Upper lobe of left lung (tissue), 6 donors: ENCODE measurements around the gene NET1. TPM values are rescaled to one million over a fixed set of nuclear protein-coding genes. Genes with fewer than 3 reads are reported as not detected.
"Not testable (repeated sequence)": the region's sequence is repeated elsewhere in the genome, so short reads cannot be mapped to it uniquely, and the experiment has no call there.

ENCODE experiments used
- ATAC-seq, 2 donors: fragments of 200-7000 bp; cut with Tn5 transposase; one replicate each; pipeline ENCODE4 v1.9.1; 2022; ENCODE audit warnings: mild to moderate bottlenecking in 2 of 2, moderate library complexity in 2 of 2; ENCODE audit not compliant: low FRiP score in 2 of 2
- DNase-seq, 2 donors: peaks; one replicate each; pipeline ENCODE4 v3.0.0-alpha.2; 2019 to 2020
- H3K27ac ChIP-seq, 4 donors: fragments of 200-600 bp; sonication (generic); one replicate each; pipeline ENCODE4 v1.5.1; 2016 to 2019
- H3K27me3 ChIP-seq, 4 donors: fragments of 200-600 bp; sonication (generic); one replicate each; pipeline ENCODE4 v1.5.1; 2017 to 2019
- H3K36me3 ChIP-seq, 4 donors: fragments of 200-600 bp; sonication (generic); one replicate each; pipeline ENCODE4 v1.5.1; 2016 to 2019
- H3K4me1 ChIP-seq, 4 donors: fragments of 200-600 bp; sonication (generic); one replicate each; pipeline ENCODE4 v1.5.1; 2018 to 2019
- H3K4me3 ChIP-seq, 4 donors: fragments of 200-600 bp; sonication (generic); one replicate each; pipeline ENCODE4 v1.5.1; 2017 to 2019; ENCODE audit warnings: mild to moderate bottlenecking in 2 of 4, moderate library complexity in 1 of 4
- H3K9me3 ChIP-seq, 4 donors: fragments of 200-600 bp; sonication (generic); one replicate each; pipeline ENCODE4 v1.5.1; 2018 to 2019
- EP300 ChIP-seq, 4 donors: sonication (generic); formaldehyde crosslinking; IDR thresholded peaks; one replicate each; pipeline ENCODE4 v1.5.1; 2017; ENCODE audit warnings: antibody characterized with exemption in 4 of 4, control low read depth in 2 of 4
- POLR2A ChIP-seq, 4 donors: fragments of 450-650 bp; IDR thresholded peaks; one replicate each; pipeline ENCODE4 v1.5.1; 2016 to 2017; ENCODE audit warnings: antibody characterized with exemption in 4 of 4, mild to moderate bottlenecking in 2 of 4
- POLR2AphosphoS5 ChIP-seq, 2 donors: sonication (generic); formaldehyde crosslinking; IDR thresholded peaks; one replicate each; pipeline ENCODE4 v1.5.1; 2017; ENCODE audit warnings: antibody characterized with exemption in 2 of 2
- WGBS, 2 donors: methylation state at CpG; one replicate each; pipeline ENCODE4 v1.1.5; 2017 to 2018; 5-methylcytosine and 5-hydroxymethylcytosine counted together
- total RNA-seq, 6 donors: library from RNA; depleted of rRNA in 4 of 6; stranded (reverse); fragments of >200 nt in 4 of 6; gene quantifications; one replicate each; pipeline versions ENCODE4 v1.1.0 to v1.2.1, GENCODE V29; 2016 to 2021
- TF ChIP-seq, protein P1 (sequence below), 6 experiments: fragments of 450-650 bp in 4 of 6; fragments of 200-600 bp in 2 of 6; sonication (generic) in 2 of 6; IDR thresholded peaks; one replicate each; pipeline ENCODE4 v1.5.1; 2016 to 2019; ENCODE audit warnings: antibody characterized with exemption in 6 of 6
- donor health status: DM: no; HTN: no; CAD: no; lungs with moderate emphysema.
- donor health status: DM: no; HTN: yes; CAD: no; lungs with severe emphysema.

NET1 gene
- total RNA-seq, 6 donors from 2014 or later, result 24.1 to 85.0 (median 47.2) TPM

DNA sequence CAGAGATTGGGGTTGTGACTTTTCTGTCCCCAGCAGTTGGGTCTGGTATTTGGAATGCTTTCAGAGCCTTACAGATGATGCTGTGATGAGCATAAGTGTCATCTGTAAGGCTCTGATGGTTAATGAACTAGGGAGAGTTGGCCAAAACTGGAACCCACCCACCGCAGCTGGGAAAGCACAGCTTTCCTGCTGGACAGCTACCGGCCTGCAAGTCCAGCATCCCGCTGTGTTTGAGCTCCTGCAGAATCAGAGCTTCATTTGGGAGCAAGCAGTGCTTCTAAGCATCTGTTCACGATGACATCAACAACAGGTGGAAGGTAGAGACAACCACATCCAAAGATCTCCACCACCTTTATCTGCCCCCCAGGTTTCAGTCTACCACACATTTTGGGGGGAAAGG, 35.9 kb upstream of the NET1 start:
- Histone ChIP-seq H3K9me3 (no peaks in the 10 kb centered on the region), H3K4me3 (no peak overlapping the region), H3K27me3 (no peaks in the 10 kb centered on the region), H3K36me3 (no peaks in the 10 kb centered on the region), H3K27ac (no peak overlapping the region), H3K4me1 (no peaks in the 10 kb centered on the region)
- TF ChIP-seq, protein P1, sequence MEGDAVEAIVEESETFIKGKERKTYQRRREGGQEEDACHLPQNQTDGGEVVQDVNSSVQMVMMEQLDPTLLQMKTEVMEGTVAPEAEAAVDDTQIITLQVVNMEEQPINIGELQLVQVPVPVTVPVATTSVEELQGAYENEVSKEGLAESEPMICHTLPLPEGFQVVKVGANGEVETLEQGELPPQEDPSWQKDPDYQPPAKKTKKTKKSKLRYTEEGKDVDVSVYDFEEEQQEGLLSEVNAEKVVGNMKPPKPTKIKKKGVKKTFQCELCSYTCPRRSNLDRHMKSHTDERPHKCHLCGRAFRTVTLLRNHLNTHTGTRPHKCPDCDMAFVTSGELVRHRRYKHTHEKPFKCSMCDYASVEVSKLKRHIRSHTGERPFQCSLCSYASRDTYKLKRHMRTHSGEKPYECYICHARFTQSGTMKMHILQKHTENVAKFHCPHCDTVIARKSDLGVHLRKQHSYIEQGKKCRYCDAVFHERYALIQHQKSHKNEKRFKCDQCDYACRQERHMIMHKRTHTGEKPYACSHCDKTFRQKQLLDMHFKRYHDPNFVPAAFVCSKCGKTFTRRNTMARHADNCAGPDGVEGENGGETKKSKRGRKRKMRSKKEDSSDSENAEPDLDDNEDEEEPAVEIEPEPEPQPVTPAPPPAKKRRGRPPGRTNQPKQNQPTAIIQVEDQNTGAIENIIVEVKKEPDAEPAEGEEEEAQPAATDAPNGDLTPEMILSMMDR (IDR thresholded peaks at IDR 0.05), result no peak
- no peak for TF ChIP-seq POLR2AphosphoS5 (IDR thresholded peaks at IDR 0.05)
- TF ChIP-seq POLR2A (IDR thresholded peaks at IDR 0.05), result no peak
- TF ChIP-seq EP300 (IDR thresholded peaks at IDR 0.05), result no peak
- ATAC-seq, result no peak
- DNase-seq, result no peak
- WGBS, 2 donors, result 76 to 90% methylated on average over 2 to 4 of the region's 4 CpGs

DNA sequence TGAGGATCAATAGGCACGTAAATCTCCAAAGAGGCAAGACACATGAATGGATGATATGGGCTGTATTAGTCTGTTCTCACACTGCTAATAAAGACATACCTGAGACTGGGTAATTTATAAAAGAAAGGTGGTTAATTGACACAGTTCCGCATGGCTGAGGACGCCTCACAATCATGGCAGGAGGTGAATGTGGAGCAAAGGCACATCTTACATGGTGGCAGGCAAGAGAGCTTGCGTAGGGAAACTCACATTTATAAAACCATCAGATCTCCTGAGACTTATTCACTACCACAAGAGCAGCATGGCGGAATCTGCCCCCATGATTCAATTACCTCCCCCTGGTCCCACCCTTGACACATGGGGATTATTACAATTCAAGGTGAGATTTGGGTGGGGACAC, 33.2 kb upstream of the NET1 start:
- not testable (repeated sequence) for ATAC-seq, DNase-seq, H3K27ac ChIP-seq, H3K9me3 ChIP-seq, H3K4me1 ChIP-seq, H3K36me3 ChIP-seq, H3K27me3 ChIP-seq, H3K4me3 ChIP-seq
- 93 to 97% methylated on average over 5 of the region's 5 CpGs for WGBS, 2 donors

- 88 to 92% methylated on average over 12 of the region's 12 CpGs for WGBS, 2 donors
- H3K27me3 ChIP-seq, H3K36me3 ChIP-seq, H3K4me3 ChIP-seq, H3K27ac ChIP-seq, H3K9me3 ChIP-seq, DNase-seq, H3K4me1 ChIP-seq, ATAC-seq: not testable (repeated sequence)
Observed at GRCh38 chr10:5380395-5380794, 32.0 kb upstream of the NET1 start.

GRCh38 chr10:5381187-5381586, 31.2 kb upstream of the NET1 start:
- H3K9me3 ChIP-seq, result no peaks in the 10 kb centered on the region
- 90 to 100% methylated on average over 1 to 2 of the region's 2 CpGs for WGBS, 2 donors
- no peaks in the 10 kb centered on the region for H3K36me3 ChIP-seq
- H3K4me1 ChIP-seq, result peaks cover 0 to 3% (median 0%) of the 10 kb centered on the region in 4 donors
- no peak overlapping the region for H3K27ac ChIP-seq
- ATAC-seq (no peak), DNase-seq (no peak)
- H3K27me3 ChIP-seq, result no peaks in the 10 kb centered on the region
- TF ChIP-seq POLR2AphosphoS5 (IDR thresholded peaks at IDR 0.05), result no peak
- TF ChIP-seq, protein P1 (IDR thresholded peaks at IDR 0.05), result no peak
- no peak for TF ChIP-seq POLR2A (IDR thresholded peaks at IDR 0.05)
- no peak for TF ChIP-seq EP300 (IDR thresholded peaks at IDR 0.05)
- H3K4me3 ChIP-seq, result no peak overlapping the region

DNA sequence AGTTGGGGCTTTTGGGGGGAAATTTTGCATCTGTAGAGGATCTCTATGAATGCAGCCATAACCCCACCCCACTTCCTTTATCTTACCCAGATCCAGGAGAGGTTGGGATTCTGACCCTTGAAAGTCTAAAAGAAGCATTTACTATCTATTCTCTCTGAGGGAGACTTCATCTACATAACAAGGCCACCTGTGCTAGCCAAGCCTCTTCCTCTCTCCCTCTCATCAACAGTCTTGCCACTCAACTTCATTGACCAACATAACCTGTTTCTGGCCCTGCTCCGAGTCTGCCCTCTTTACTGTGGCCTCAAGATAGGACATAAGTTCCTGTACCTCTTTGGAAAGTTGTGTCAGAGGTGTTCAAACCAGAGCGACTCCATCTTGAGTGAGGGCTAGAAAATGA, 27.1 kb upstream of the NET1 start:
- Histone ChIP-seq H3K27ac (no peak overlapping the region), H3K36me3 (no peaks in the 10 kb centered on the region), H3K9me3 (peaks cover 3 to 6% (median 6%) of the 10 kb centered on the region in 4 donors), H3K27me3 (no peaks in the 10 kb centered on the region), H3K4me3 (no peak overlapping the region), H3K4me1 (peaks cover 0 to 3% (median 0%) of the 10 kb centered on the region in 4 donors)
- no peak for ATAC-seq
- DNase-seq, result no peak
- TF ChIP-seq POLR2A (IDR thresholded peaks at IDR 0.05) (no peak), POLR2AphosphoS5 (IDR thresholded peaks at IDR 0.05) (no peak)
- WGBS, 2 donors, result 61 to 78% methylated on average over 2 of the region's 2 CpGs

DNA sequence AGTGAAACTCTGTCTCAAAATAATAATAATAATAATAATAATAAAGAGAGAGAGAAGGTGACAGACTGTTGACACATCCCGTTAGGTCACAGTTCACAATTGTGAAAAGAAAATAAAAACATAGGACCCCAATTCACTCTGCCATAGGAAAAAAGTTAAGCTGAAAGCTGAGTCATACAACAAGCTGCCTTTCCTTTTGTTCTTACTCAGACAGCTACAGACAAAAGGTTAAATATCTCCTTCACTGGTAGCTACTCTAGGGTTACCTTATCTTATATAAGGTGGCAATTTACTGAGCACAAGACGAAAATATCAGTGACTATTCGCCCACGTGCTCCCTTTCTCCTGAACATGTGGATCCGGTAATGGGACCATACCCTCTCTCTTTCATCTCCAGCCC, 25.2 kb upstream of the NET1 start:
- Histone ChIP-seq H3K36me3 (no peaks in the 10 kb centered on the region), H3K4me3 (no peak overlapping the region), H3K27me3 (no peaks in the 10 kb centered on the region), H3K27ac (no peak overlapping the region), H3K9me3 (peaks cover 15 to 21% (median 20%) of the 10 kb centered on the region in 4 donors), H3K4me1 (peaks cover 0 to 3% (median 0%) of the 10 kb centered on the region in 4 donors)
- WGBS, 2 donors, result 90 to 93% methylated on average over 5 of the region's 5 CpGs
- DNase-seq, result no peak
- TF ChIP-seq POLR2AphosphoS5 (IDR thresholded peaks at IDR 0.05) (no peak), EP300 (IDR thresholded peaks at IDR 0.05) (no peak), POLR2A (IDR thresholded peaks at IDR 0.05) (no peak)
- TF ChIP-seq, protein P1 (IDR thresholded peaks at IDR 0.05), result no peak
- no peak for ATAC-seq
